ENCODE results near the gene CDK9.

GRCh38 chr9:127744398-127745110 is 41.3 kb upstream of the CDK9 start:
- TF ChIP-seq CTCF (IDR thresholded peaks at IDR 0.05; ENCODE audit: low read depth, low read length) (no peak), EZH2phosphoT487 (IDR thresholded peaks at IDR 0.05; ENCODE audit: low read depth) (no peak)
